SK-N-SH treated with all-trans-retinoic acid at 6 μM for 48 hours (cell line): ENCODE measurements around the gene ALDH4A1.

Source experiments
- ATAC-seq: fragments of 200-7000 bp; cut with Tn5 transposase; 3 replicates; pipeline ENCODE4 v1.9.1; 2020; ENCODE audit warnings: mild to moderate bottlenecking, moderate library complexity
- ARNTL ChIP-seq: fragments of 450-650 bp; formaldehyde crosslinking; IDR thresholded peaks from 2 replicates; pipeline ENCODE4 v1.5.0; 2020; ENCODE audit warnings: low read depth, mild to moderate bottlenecking, moderate library complexity, borderline replicate concordance
- BACH2 ChIP-seq: fragments of 250-450 bp; sonication (Bioruptor Pico); IDR thresholded peaks from 2 replicates; pipeline ENCODE4 v1.9.0; 2021; ENCODE audit warnings: mild to moderate bottlenecking, borderline replicate concordance
- CSDC2 ChIP-seq: fragments of 250-450 bp; sonication (Bioruptor Pico); IDR thresholded peaks from 2 replicates; pipeline ENCODE4 v1.5.0; 2020; ENCODE audit warnings: mild to moderate bottlenecking, moderate library complexity
- ESRRG ChIP-seq: fragments of 250-450 bp; sonication (Bioruptor Pico); IDR thresholded peaks from 2 replicates; pipeline ENCODE4 v1.6.1; 2021; ENCODE audit warnings: mild to moderate bottlenecking
- ISL1 ChIP-seq: fragments of 250-450 bp; sonication (Bioruptor Pico); IDR thresholded peaks from 2 replicates; pipeline ENCODE4 v2.1.2; 2022; ENCODE audit warnings: mild to moderate bottlenecking, moderate library complexity
- OSR1 ChIP-seq: fragments of 250-450 bp; sonication (Bioruptor Pico); IDR thresholded peaks from 2 replicates; pipeline ENCODE4 v1.8.0; 2022; ENCODE audit warnings: moderate library complexity, mild to moderate bottlenecking, inconsistent platforms
- PPARA ChIP-seq: fragments of 250-450 bp; sonication (Bioruptor Pico); IDR thresholded peaks from 2 replicates; pipeline ENCODE4 v1.5.0; 2020; ENCODE audit warnings: mild to moderate bottlenecking, borderline replicate concordance
- RARB ChIP-seq: fragments of 250-450 bp; sonication (Bioruptor Pico); IDR thresholded peaks from 2 replicates; pipeline ENCODE4 v1.8.0; 2021; ENCODE audit warnings: mild to moderate bottlenecking, moderate library complexity
- TCF4 ChIP-seq: fragments of 250-450 bp; sonication (Bioruptor Pico); IDR thresholded peaks from 2 replicates; pipeline ENCODE4 v1.8.0; 2021; ENCODE audit warnings: mild to moderate bottlenecking, moderate library complexity, borderline replicate concordance
- TOX ChIP-seq: fragments of 250-450 bp; sonication (Bioruptor Pico); IDR thresholded peaks from 2 replicates; pipeline ENCODE4 v1.8.0; 2021; ENCODE audit warnings: mild to moderate bottlenecking, moderate library complexity, borderline replicate concordance
- ZC3H10 ChIP-seq: fragments of 250-450 bp; sonication (Bioruptor Pico); IDR thresholded peaks from 2 replicates; pipeline ENCODE4 v1.5.1; 2021; ENCODE audit warnings: mild to moderate bottlenecking, moderate library complexity
- ZFP3 ChIP-seq: fragments of 250-450 bp; sonication (Bioruptor Pico); IDR thresholded peaks from 2 replicates; pipeline ENCODE4 v1.5.0; 2020; ENCODE audit warnings: mild to moderate bottlenecking, moderate library complexity
- ZFP30 ChIP-seq: fragments of 450-650 bp; formaldehyde crosslinking; IDR thresholded peaks from 2 replicates; pipeline ENCODE4 v1.5.0; 2022; ENCODE audit warnings: mild to moderate bottlenecking, moderate library complexity
- ZNF565 ChIP-seq: fragments of 450-650 bp; formaldehyde crosslinking; conservative IDR thresholded peaks from 2 replicates; pipeline ENCODE4 v1.5.0; 2020; ENCODE audit warnings: low read depth, mild to moderate bottlenecking, moderate library complexity
- ZNF70 ChIP-seq: fragments of 450-650 bp; formaldehyde crosslinking; IDR thresholded peaks from 2 replicates; pipeline ENCODE4 v1.5.0; 2020; ENCODE audit warnings: mild to moderate bottlenecking, moderate library complexity
- ZNF8 ChIP-seq: fragments of 450-650 bp; formaldehyde crosslinking; IDR thresholded peaks from 2 replicates; pipeline ENCODE4 v1.5.0; 2020; ENCODE audit warnings: mild to moderate bottlenecking, moderate library complexity
- TF ChIP-seq, protein P1 (sequence below): fragments of 250-450 bp; sonication (Bioruptor Pico); IDR thresholded peaks from 2 replicates; pipeline ENCODE4 v1.8.0; 2020; ENCODE audit warnings: mild to moderate bottlenecking, moderate library complexity, borderline replicate concordance
- TF ChIP-seq, protein P2 (sequence below): fragments of 250-450 bp; sonication (Bioruptor Pico); IDR thresholded peaks from 2 replicates; pipeline ENCODE4 v1.5.1; 2021; ENCODE audit warnings: mild to moderate bottlenecking, moderate library complexity
- TF ChIP-seq, protein P3 (sequence below): fragments of 250-450 bp; sonication (Bioruptor Pico); IDR thresholded peaks from 2 replicates; pipeline ENCODE4 v1.5.1; 2020; ENCODE audit warnings: low read depth, mild to moderate bottlenecking, moderate library complexity

ALDH4A1 gene

DNA sequence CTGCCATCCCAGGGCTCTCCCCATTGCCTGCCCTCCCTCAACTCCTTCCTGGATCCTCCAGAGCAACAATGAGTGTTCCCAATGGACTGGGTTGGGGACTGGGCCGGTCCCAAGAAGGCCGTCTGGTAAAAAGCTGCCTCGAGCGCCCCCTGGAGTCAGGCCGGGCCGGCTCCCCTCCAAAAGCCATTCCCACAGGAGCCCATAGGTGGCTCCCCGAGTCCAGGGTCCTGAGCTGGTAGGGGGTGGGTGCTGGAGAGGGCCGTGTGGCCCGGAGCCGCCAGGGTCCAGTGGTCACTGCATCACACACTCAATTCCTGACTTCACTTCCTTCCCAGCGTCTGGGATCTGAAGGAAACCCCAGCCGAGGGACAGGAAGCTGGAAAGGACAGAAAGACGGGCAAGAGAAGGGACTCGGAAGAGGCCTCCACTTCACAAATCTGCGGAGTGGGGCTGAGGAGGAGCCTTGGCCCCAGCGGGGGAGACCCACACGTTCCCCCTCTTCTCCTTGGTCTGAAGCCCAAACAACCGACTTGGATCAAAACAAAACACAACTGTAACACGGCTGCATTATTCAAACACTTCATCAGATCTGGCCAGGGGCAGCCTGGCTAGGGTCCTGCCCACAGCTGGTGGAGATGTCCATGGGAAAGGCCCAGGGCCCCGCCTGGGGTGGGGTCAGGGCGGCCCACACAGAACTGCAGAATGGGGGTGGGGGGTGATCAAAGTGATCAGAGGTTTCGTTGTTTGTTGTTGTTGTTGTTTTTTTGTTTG is 10.9 kb upstream of the ALDH4A1 start:
- peak; percentile 97 for ATAC-seq

DNA sequence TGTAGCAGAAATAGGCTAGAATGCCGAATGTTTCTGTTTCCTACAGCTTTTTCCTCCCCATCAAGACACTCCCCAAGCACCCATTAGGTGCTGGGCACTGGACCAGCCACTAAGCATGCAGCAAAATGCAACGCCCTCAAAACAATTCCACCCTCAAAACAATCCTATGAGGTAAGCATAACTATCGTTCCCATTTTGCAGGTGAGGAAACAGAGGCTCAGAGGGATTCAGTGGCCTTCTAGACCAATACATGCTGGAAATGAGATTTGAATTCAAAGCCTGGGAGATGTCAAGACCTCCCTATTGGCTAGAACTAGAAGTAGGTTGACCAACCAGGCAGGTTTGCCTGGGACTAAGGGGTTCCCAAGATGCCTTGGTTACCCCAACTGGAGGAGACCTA is 10.2 kb upstream of the ALDH4A1 start:
- no peak for ATAC-seq
- TF ChIP-seq ZNF8 (CRISPR knock-in tag): no peak
- TF ChIP-seq ISL1 (CRISPR knock-in tag): no peak
- TF ChIP-seq ZC3H10 (CRISPR knock-in tag): no peak
- no peak for TF ChIP-seq RARB (CRISPR knock-in tag)
- no peak for TF ChIP-seq BACH2 (CRISPR knock-in tag)
- TF ChIP-seq, protein P1, sequence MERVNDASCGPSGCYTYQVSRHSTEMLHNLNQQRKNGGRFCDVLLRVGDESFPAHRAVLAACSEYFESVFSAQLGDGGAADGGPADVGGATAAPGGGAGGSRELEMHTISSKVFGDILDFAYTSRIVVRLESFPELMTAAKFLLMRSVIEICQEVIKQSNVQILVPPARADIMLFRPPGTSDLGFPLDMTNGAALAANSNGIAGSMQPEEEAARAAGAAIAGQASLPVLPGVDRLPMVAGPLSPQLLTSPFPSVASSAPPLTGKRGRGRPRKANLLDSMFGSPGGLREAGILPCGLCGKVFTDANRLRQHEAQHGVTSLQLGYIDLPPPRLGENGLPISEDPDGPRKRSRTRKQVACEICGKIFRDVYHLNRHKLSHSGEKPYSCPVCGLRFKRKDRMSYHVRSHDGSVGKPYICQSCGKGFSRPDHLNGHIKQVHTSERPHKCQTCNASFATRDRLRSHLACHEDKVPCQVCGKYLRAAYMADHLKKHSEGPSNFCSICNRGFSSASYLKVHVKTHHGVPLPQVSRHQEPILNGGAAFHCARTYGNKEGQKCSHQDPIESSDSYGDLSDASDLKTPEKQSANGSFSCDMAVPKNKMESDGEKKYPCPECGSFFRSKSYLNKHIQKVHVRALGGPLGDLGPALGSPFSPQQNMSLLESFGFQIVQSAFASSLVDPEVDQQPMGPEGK (CRISPR knock-in tag): no peak
- TF ChIP-seq OSR1 (CRISPR knock-in tag): no peak
- no peak for TF ChIP-seq TCF4 (CRISPR knock-in tag)
- TF ChIP-seq PPARA (CRISPR knock-in tag): no peak
- no peak for TF ChIP-seq ZFP30
- no peak for TF ChIP-seq ESRRG
- TF ChIP-seq ZFP3 (CRISPR knock-in tag): no peak
- TF ChIP-seq, all 23 proteins: peak for 0

More for the DNA sequence above, 10.9 kb upstream of the ALDH4A1 start:
- TF ChIP-seq ESRRG (no peak), ARNTL (no peak), ISL1 (CRISPR knock-in tag) (no peak), TCF4 (CRISPR knock-in tag) (no peak), CSDC2 (CRISPR knock-in tag) (no peak)

DNA sequence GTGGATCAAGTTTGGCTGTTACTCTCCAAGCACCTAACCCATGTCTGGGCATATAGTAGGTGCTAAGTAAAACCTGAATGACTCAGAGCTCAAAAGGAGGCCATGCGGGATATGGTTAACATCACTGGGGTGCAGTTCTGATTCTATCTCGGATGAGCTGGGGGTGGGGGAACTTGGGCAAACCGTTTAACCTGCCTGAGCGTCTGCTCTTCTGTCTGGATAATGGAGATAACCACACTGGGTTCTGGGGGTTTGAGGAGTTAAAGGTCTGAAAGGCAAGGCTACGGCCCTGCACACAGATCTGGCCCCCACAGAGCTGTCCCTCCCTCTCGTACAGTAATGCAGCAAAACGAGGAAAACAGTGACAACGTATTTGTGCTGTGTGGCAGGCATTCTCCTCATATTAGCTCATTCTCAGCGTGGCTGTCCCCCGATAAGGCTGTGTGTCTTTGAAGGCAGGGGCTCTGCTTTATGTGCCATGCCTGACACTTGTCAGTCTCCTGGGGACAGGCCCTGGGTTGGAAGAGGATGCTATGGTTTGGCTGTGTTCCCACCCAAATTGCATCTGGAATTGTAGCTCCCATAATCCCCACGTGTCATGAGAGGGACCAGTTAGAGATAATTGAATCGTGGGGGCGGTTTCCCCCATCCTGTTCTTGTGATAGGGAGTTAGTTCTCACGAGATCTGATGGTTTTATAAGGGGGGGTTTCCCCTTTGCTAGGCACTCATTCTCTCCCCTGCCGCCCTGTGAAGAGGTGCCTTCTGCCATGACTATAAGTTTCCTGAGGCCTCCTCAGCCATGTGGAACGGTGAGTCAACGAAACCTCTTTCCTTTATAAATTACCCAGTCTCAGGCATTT is 6.8 kb upstream of the ALDH4A1 start:
- ATAC-seq: no peak
- TF ChIP-seq PPARA (CRISPR knock-in tag) (no peak), ARNTL (no peak), BACH2 (CRISPR knock-in tag) (no peak), ESRRG (no peak), RARB (CRISPR knock-in tag) (no peak)
- TF ChIP-seq, protein P2, sequence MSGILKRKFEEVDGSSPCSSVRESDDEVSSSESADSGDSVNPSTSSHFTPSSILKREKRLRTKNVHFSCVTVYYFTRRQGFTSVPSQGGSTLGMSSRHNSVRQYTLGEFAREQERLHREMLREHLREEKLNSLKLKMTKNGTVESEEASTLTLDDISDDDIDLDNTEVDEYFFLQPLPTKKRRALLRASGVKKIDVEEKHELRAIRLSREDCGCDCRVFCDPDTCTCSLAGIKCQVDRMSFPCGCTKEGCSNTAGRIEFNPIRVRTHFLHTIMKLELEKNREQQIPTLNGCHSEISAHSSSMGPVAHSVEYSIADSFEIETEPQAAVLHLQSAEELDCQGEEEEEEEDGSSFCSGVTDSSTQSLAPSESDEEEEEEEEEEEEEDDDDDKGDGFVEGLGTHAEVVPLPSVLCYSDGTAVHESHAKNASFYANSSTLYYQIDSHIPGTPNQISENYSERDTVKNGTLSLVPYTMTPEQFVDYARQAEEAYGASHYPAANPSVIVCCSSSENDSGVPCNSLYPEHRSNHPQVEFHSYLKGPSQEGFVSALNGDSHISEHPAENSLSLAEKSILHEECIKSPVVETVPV (CRISPR knock-in tag): no peak

DNA sequence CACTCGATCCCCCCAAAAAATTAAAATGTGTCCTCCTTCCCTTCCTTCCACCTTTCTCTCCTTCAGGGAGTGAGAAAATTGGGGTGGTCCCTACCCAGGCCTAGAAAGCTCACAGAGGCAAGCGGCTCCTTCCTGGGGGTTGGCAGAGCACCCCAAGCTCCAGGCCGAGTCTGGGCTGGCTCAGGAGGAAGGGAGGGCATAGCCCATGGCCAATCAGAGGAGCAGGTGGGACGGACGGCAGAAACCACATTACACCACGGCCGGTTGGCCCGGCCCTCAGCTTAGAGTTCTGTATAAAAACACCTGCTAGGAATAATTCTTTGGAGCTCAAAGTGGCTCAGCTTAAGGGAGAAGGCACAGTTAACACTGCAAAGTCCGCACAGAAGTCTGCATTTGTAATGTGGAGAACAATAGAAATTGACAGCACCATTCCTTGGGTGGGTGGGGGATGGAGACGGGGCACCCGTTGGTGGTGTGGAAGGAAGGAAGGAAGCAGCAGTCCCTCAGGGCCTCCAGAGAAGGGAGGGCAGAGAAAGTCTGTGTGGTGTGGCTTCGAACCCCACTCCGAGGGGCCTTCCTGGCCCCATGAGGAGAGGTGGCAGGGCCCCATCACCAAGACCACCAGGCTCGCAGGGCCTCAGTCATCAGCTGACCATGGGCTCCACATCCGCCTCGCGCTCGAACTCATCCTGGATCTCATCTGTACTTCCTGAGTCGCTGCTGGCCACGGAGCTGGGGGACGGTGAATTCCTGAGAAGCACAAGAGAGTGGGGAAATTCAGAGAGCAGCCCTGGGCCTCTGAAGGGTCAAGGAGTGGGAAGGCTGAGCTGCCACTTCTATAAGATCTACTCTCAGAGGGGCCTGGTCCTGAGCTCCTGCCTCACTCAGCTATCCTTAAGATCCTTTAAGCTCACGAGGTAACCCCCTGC is 5.8 kb upstream of the ALDH4A1 start:
- no peak for TF ChIP-seq ESRRG
- no peak for TF ChIP-seq ZFP30
- no peak for TF ChIP-seq OSR1 (CRISPR knock-in tag)
- TF ChIP-seq, protein P2 (CRISPR knock-in tag): no peak
- TF ChIP-seq TOX (CRISPR knock-in tag): no peak
- TF ChIP-seq CSDC2 (CRISPR knock-in tag): no peak
- TF ChIP-seq ISL1 (CRISPR knock-in tag): no peak
- TF ChIP-seq ZNF70: no peak
- no peak for TF ChIP-seq PPARA (CRISPR knock-in tag)
- no peak for TF ChIP-seq ZNF565 (CRISPR knock-in tag)
- TF ChIP-seq, protein P3, sequence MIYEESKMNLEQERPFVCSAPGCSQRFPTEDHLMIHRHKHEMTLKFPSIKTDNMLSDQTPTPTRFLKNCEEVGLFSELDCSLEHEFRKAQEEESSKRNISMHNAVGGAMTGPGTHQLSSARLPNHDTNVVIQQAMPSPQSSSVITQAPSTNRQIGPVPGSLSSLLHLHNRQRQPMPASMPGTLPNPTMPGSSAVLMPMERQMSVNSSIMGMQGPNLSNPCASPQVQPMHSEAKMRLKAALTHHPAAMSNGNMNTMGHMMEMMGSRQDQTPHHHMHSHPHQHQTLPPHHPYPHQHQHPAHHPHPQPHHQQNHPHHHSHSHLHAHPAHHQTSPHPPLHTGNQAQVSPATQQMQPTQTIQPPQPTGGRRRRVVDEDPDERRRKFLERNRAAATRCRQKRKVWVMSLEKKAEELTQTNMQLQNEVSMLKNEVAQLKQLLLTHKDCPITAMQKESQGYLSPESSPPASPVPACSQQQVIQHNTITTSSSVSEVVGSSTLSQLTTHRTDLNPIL (CRISPR knock-in tag): no peak
- no peak for TF ChIP-seq RARB (CRISPR knock-in tag)
- no peak for ATAC-seq
